ENCODE measurements around the gene THPO.
A peak's percentile ranks its signal among the peaks of the same experiment; 100 is the strongest.

Gene THPO

GRCh38 chr3:184350618-184351017 lies 27.4 kb downstream of the THPO start:
- DNase-seq (ENCODE audit: low read depth), result no peak
- no peak overlapping the region for H3K4me3 ChIP-seq (ENCODE audit: low read depth, low read length)
- TF ChIP-seq CTCF (IDR thresholded peaks at IDR 0.05; ENCODE audit: insufficient read depth, low read depth, low read length, missing control alignments), result no peak

- H3K4me3 ChIP-seq (ENCODE audit: low read depth, low read length), result no peak overlapping the region
- DNase-seq (ENCODE audit: low read depth), result no peak
- TF ChIP-seq CTCF (IDR thresholded peaks at IDR 0.05; ENCODE audit: insufficient read depth, low read depth, low read length, missing control alignments), result no peak
Measured at GRCh38 chr3:184349563-184350470, 28.2 kb downstream of the THPO start.

DNA sequence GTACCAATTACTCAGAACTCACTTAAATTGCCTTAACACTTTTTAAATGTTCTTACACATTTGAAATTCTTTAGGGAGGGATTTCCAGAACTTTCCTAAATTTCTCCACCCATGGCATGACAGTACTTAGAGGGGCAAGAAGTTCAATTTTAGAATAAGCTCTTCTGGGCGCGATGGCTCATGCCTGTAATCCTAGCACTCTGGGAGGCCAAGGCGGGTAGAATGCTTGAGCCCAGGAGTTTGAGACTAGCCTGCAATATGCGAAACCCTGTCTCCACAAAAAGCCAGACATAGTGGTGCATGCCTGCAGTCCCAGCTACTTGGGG lies 30.0 kb downstream of the THPO start:
- no peak for DNase-seq (ENCODE audit: low read depth)
- no peak for TF ChIP-seq CTCF (IDR thresholded peaks at IDR 0.05; ENCODE audit: insufficient read depth, low read depth, low read length, missing control alignments)
- H3K4me3 ChIP-seq (ENCODE audit: low read depth, low read length), result no peak overlapping the region

- H3K4me3 ChIP-seq (ENCODE audit: low read depth, low read length), result no peak overlapping the region
- TF ChIP-seq CTCF (IDR thresholded peaks at IDR 0.05; ENCODE audit: insufficient read depth, low read depth, low read length, missing control alignments), result no peak
- no peak for DNase-seq (ENCODE audit: low read depth)
Measured at GRCh38 chr3:184347321-184348056, 30.5 kb downstream of the THPO start.

DNA sequence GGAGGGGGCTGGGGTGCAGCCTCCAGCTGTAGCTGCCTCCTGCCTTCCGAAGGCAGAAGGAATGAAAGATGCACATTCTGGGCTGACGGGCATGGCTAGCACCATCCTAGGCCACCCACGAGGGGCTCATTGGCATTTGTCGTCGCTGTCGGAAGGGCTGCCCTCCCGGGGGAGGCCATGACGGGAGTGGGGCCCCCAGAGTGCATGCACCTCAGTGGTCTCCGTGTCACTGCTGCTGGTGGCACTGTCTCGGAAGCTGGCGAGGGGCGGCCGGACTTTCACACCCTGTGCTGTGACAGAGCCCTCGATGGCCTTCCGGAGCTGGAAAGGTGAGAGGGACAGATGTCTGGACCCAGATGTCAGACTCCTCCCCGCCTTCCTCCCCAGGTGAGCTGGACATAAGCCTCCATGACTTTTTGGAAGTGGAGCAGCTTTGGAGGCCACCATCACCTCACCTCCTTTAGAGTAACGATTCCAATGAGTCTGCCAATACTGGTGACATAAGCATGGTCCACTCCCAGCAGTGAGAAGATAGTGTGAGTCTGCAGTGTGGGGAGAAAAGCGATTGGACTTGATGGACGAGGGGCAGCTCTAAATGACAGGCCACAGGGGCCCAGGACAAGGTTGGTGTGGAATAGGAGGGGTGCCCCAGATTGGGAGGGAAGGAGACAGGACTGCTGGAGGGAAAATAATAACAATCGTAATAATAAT lies 31.4 kb downstream of the THPO start:
- no peak overlapping the region for H3K4me3 ChIP-seq (ENCODE audit: low read depth, low read length)
- no peak for TF ChIP-seq CTCF (IDR thresholded peaks at IDR 0.05; ENCODE audit: insufficient read depth, low read depth, low read length, missing control alignments)
- no peak for DNase-seq (ENCODE audit: low read depth)

DNA sequence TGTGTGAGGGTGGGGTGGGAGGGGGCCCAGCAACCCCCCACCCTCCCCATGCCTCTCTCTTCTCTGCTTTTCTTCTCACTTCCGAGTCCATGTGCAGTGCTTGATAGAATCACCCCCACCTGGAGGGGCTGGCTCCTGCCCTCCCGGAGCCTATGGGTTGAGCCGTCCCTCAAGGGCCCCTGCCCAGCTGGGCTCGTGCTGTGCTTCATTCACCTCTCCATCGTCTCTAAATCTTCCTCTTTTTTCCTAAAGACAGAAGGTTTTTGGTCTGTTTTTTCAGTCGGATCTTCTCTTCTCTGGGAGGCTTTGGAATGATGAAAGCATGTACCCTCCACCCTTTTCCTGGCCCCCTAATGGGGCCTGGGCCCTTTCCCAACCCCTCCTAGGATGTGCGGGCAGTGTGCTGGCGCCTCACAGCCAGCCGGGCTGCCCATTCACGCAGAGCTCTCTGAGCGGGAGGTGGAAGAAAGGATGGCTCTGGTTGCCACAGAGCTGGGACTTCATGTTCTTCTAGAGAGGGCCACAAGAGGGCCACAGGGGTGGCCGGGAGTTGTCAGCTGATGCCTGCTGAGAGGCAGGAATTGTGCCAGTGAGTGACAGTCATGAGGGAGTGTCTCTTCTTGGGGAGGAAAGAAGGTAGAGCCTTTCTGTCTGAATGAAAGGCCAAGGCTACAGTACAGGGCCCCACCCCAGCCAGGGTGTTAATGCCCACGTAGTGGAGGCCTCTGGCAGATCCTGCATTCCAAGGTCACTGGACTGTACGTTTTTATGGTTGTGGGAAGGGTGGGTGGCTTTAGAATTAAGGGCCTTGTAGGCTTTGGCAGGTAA lies 32.5 kb downstream of the THPO start:
- TF ChIP-seq CTCF (IDR thresholded peaks at IDR 0.05; ENCODE audit: insufficient read depth, low read depth, low read length, missing control alignments), result peak; percentile 38
- DNase-seq (ENCODE audit: low read depth), result peak; percentile 55

More for the DNA sequence above, 32.5 kb downstream of the THPO start:
- H3K4me3 ChIP-seq (ENCODE audit: low read depth, low read length), result no peak overlapping the region
